Endothelial cell of hepatic sinusoid (primary cell): ENCODE measurements around the gene NR2F6.

Experiments
- in situ Hi-C: cut with HindIII; loops from 2 replicates; pipeline ENCODE4 v1.10.0; 2017; ENCODE audit warnings: low sequenced_read_pairs

NR2F6 gene

GRCh38 chr19:17264641-17264979, 18.9 kb upstream of the NR2F6 start, which contains the start of gene USHBP1:
Gene USHBP1, minus strand, starts transcription at chr19:17264745. Its CDS starts 446 bp downstream, at chr19:17264299.
- in situ Hi-C loops, result no loop called here

GRCh38 chr19:17263712-17264640, 18.3 kb upstream of the NR2F6 start:
- in situ Hi-C loops, result no loop called here

GRCh38 chr19:17262557-17262956, 16.8 kb upstream of the NR2F6 start:
- in situ Hi-C loops, result no loop called here

- in situ Hi-C loops, result no loop called here
Observed at GRCh38 chr19:17260842-17261325, 15.2 kb upstream of the NR2F6 start.

GRCh38 chr19:17259934-17260333, 14.2 kb upstream of the NR2F6 start:
- in situ Hi-C loops, result no loop called here

- in situ Hi-C loops, result no loop called here
Observed at GRCh38 chr19:17259118-17259780, 13.5 kb upstream of the NR2F6 start.

- in situ Hi-C loops, result no loop called here
Observed at GRCh38 chr19:17256130-17256529, 10.4 kb upstream of the NR2F6 start.

GRCh38 chr19:17255150-17255621, 9.5 kb upstream of the NR2F6 start:
- in situ Hi-C loops, result no loop called here

GRCh38 chr19:17254636-17255035, 8.9 kb upstream of the NR2F6 start:
- in situ Hi-C loops, result no loop called here

GRCh38 chr19:17249887-17250548, 4.3 kb upstream of the NR2F6 start:
- in situ Hi-C loops, result loop anchor here (10.0 kb wide), 2 partner anchors 55 to 85 kb away; partner anchors contain the start of genes ABHD8, DDA1 and MRPL34

GRCh38 chr19:17248011-17248776, 2.5 kb upstream of the NR2F6 start:
- in situ Hi-C loops, result loop anchor here (10.0 kb wide), 2 partner anchors 57 to 83 kb away; partner anchors contain the start of genes ABHD8, DDA1 and MRPL34

GRCh38 chr19:17246681-17247425, 1.1 kb upstream of the NR2F6 start:
- in situ Hi-C loops, result loop anchor here (10.0 kb wide), 2 partner anchors 58 to 82 kb away; partner anchors contain the start of genes ABHD8, DDA1 and MRPL34

GRCh38 chr19:17244618-17245534, 843 bp downstream of the NR2F6 start:
- in situ Hi-C loops, result loop anchor here (10.0 kb wide), 2 partner anchors 60 to 80 kb away; partner anchors contain the start of genes ABHD8, DDA1 and MRPL34

GRCh38 chr19:17243830-17244617, 1.7 kb downstream of the NR2F6 start:
- in situ Hi-C loops, result loop anchor here (10.0 kb wide), 2 partner anchors 61 to 79 kb away; partner anchors contain the start of genes ABHD8, DDA1 and MRPL34

- in situ Hi-C loops, result loop anchor here (10.0 kb wide), 2 partner anchors 61 to 79 kb away; partner anchors contain the start of genes ABHD8, DDA1 and MRPL34
Observed at GRCh38 chr19:17243211-17243829, 2.4 kb downstream of the NR2F6 start.

- in situ Hi-C loops, result loop anchor here (10.0 kb wide), 2 partner anchors 62 to 78 kb away; partner anchors contain the start of genes ABHD8, DDA1 and MRPL34
Observed at GRCh38 chr19:17242431-17243208, 3.1 kb downstream of the NR2F6 start.
